Dendritic cell treated with granulocyte-macrophage colony-stimulating factor and Interleukin-4, amounts not matched to agents 40 ng/mL and 50 ng/mL, for 4 days (primary cell): ENCODE measurements around the gene KCNK1.
A peak's percentile ranks its signal among the peaks of the same experiment; 100 is the strongest.
"Not testable (repeated sequence)": the region's sequence is repeated elsewhere in the genome, so short reads cannot be mapped to it uniquely, and the experiment has no call there.

Source experiments
- H3K27ac Mint-ChIP-seq: one replicate; pipeline ENCODE4 v1.8.0; 2022; ENCODE audit warnings: mild to moderate bottlenecking, mixed read lengths
- H3K27me3 Mint-ChIP-seq: one replicate; pipeline ENCODE4 v1.8.0; 2022; ENCODE audit warnings: mild to moderate bottlenecking, mixed read lengths
- H3K36me3 Mint-ChIP-seq: one replicate; pipeline ENCODE4 v1.8.0; 2022; ENCODE audit warnings: low read depth, mixed read lengths
- H3K4me1 Mint-ChIP-seq: one replicate; pipeline ENCODE4 v1.8.0; 2022; ENCODE audit warnings: low read depth, mixed read lengths
- H3K4me3 Mint-ChIP-seq: one replicate; pipeline ENCODE4 v1.8.0; 2022; ENCODE audit warnings: mild to moderate bottlenecking, moderate library complexity, mixed read lengths
- H3K9me3 Mint-ChIP-seq: one replicate; pipeline ENCODE4 v1.8.0; 2022; ENCODE audit warnings: mixed read lengths
- intact Hi-C: fragments of 100-400 bp; cut with micrococcal nuclease; formaldehyde crosslinking; loops from one replicate; pipeline ENCODE4 v1.15.0; 2022

KCNK1 gene

DNA sequence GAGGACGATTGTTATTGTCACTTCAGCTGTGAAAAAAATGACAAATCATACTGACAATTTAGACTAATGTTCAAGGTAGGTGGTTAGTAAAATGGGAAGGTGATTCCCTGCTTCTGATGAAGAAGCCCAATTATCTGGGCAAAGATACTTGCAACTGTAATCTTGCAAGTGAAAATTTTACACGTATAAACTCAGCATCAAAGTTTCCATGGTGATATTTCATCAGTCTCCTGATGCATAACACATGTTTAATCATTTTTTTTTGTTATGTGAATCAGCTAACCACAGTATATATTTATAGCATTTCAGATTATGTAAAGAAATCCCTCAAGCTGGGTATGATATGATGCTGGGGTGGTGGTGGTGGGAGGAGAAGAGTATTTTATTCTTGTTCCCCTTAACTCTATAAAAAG, 16.4 kb upstream of the KCNK1 start:
- Mint-ChIP-seq H3K4me1 (no peaks in the 10 kb centered on the region), H3K36me3 (no peaks in the 10 kb centered on the region), H3K9me3 (no peaks in the 10 kb centered on the region), H3K4me3 (no peak overlapping the region), H3K27me3 (peaks cover 5% of the 10 kb centered on the region), H3K27ac (no peak overlapping the region)
- intact Hi-C loops = no loop called here

DNA sequence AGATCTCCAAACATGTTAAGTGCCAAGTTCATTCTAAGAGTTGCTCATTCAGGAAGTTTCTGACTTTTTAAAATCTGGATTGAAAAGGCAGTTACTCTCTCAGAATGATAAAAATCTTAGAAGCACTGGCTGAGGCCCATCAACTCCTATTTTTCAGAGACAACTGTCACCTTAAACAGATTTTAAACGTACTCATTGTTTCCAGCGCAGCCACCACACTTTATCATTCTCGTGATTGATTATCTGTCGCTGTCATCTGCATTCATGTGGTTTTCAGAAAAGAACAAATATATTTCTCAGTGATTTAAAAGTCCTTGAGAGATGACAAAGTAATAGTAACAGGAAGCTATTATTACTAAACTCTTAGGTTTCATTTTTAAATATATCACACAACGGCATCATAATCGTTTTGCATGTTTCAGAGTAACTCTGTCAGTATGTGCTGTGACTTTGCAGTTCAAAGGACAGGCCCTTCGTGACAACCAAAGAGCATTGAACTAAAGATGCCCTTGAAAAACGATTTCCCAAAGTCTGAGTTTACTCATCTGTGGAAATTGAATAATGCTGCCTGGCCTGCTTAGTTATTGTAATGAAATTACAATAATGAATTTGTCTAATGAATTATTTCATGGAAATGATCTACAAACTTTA, 14.9 kb upstream of the KCNK1 start:
- intact Hi-C loops = no loop called here
- no peak overlapping the region for H3K4me3 Mint-ChIP-seq
- H3K4me1 Mint-ChIP-seq = no peaks in the 10 kb centered on the region
- no peak overlapping the region for H3K27ac Mint-ChIP-seq
- H3K36me3 Mint-ChIP-seq = no peaks in the 10 kb centered on the region
- no peaks in the 10 kb centered on the region for H3K9me3 Mint-ChIP-seq
- H3K27me3 Mint-ChIP-seq = peaks cover 5% of the 10 kb centered on the region

DNA sequence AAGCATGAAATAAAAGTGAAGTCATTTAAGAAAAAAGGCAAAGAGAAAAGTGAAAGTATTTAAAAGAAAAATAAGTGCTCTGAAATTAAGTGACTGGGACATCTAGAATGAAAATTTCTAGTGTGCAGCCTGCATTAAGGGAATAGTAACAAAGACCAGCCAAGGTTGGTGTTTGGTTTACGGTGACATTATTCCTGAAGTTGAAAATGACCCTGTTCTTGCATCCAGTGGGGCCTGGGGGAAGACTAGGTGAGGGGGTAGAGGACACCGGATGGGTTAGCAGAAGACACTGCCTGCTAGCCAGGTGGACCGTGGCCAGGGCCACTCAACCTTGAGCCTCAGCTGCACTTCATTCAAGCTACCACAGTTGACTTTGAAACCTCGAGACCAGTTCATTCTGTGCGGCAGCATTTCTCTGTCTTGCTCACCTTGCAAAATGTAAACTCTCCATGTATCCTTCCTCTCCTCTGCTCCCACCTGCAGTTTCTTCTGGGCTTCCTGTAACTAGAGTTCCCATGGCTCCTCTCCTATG, 14.3 kb upstream of the KCNK1 start:
- Mint-ChIP-seq H3K36me3 (no peaks in the 10 kb centered on the region), H3K4me3 (no peak overlapping the region), H3K27ac (no peak overlapping the region), H3K9me3 (peaks cover 5% of the 10 kb centered on the region), H3K27me3 (peaks cover 6% of the 10 kb centered on the region), H3K4me1 (no peaks in the 10 kb centered on the region)
- intact Hi-C loops = no loop called here

DNA sequence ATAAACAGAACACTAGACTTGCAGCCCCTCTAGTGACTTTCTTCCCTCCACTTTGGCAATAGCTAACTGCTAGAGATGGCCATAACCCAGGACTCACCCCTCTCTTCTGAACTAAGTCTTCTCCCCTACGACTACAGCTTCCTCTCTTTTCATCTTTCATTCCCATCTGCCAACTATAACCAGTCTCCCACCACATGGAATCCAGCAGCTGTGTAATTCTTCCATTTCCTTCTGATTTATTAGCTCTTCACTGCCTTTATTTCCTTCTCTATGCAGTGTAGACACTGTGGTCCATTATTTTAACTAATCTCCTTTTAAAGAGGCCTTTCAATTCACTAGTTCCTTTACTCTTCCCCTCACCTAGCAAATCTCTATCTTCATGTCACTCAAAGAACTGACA, 13.4 kb upstream of the KCNK1 start:
- intact Hi-C loops = no loop called here
- no peaks in the 10 kb centered on the region for H3K4me1 Mint-ChIP-seq
- H3K9me3 Mint-ChIP-seq = peaks cover 9% of the 10 kb centered on the region
- no peak overlapping the region for H3K27ac Mint-ChIP-seq
- no peak overlapping the region for H3K4me3 Mint-ChIP-seq
- H3K27me3 Mint-ChIP-seq = peaks cover 7% of the 10 kb centered on the region
- H3K36me3 Mint-ChIP-seq = no peaks in the 10 kb centered on the region

DNA sequence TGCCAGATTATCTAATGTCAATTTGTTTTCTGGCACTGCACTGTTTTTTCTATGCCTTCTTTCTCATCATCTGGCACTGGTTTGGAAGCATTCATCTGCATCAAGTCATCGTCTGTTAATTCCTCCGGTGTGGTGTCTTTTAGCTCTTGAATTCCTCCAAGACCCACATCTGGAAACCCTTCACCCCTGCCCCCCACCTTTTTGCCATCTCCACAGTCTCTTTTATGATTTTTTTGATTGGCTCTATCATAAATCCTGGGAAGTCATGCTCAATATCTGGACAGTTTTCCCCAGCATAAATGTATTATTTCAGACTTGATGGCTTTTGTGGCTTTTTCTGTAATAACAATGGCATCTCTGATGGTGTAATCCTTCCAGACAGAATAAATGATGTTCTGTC, 10.4 kb upstream of the KCNK1 start:
- Mint-ChIP-seq H3K4me1 (no peaks in the 10 kb centered on the region), H3K9me3 (peaks cover 9% of the 10 kb centered on the region), H3K36me3 (no peaks in the 10 kb centered on the region), H3K4me3 (no peak overlapping the region), H3K27me3 (peaks cover 7% of the 10 kb centered on the region), H3K27ac (no peak overlapping the region)
- intact Hi-C loops = no loop called here

DNA sequence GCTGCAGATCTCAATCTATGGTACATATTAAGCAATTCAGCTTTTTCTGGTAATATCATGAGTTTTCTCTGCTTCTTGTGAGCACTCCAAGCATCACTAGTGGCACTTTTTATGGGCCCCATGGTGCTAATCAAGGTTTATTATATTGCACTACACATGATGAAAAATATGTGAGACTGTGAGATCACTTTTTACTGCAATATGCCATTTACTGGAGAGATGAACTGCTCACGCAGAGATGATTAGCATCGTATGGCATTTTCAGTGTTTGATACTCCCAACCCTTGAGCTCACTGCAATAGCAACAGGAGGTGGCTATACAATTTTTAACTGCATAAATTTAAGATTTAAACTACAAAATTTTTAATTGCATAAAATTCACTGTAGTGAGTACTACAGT, 8.7 kb upstream of the KCNK1 start:
- Mint-ChIP-seq H3K36me3 (no peaks in the 10 kb centered on the region), H3K27ac (no peak overlapping the region), H3K4me3 (no peak overlapping the region), H3K4me1 (no peaks in the 10 kb centered on the region), H3K27me3 (peaks cover 9% of the 10 kb centered on the region), H3K9me3 (peaks cover 9% of the 10 kb centered on the region)
- intact Hi-C loops = no loop called here

DNA sequence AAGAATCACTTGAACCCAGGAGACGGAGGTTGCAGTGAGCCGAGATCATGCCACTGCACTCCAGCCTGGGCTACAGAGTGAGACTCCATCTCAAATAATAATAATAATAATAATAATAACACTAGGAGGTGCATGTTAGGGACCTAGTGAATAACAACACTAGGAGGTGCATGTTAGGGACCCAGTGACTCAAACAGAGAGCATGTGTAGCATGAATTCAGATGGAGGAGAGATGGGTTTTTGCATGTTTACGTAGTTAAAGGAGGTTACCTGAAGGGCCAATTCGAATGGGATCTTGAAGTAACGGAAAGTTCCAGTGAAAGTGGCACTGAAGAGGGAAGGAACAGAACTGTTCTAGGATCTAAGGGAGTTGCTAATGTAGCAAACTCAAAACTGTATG, 7.1 kb upstream of the KCNK1 start:
- Mint-ChIP-seq H3K4me1 (no peaks in the 10 kb centered on the region), H3K9me3 (peaks cover 9% of the 10 kb centered on the region), H3K27ac (no peak overlapping the region), H3K27me3 (peaks cover 16% of the 10 kb centered on the region), H3K4me3 (no peak overlapping the region), H3K36me3 (no peaks in the 10 kb centered on the region)
- intact Hi-C loops = no loop called here

DNA sequence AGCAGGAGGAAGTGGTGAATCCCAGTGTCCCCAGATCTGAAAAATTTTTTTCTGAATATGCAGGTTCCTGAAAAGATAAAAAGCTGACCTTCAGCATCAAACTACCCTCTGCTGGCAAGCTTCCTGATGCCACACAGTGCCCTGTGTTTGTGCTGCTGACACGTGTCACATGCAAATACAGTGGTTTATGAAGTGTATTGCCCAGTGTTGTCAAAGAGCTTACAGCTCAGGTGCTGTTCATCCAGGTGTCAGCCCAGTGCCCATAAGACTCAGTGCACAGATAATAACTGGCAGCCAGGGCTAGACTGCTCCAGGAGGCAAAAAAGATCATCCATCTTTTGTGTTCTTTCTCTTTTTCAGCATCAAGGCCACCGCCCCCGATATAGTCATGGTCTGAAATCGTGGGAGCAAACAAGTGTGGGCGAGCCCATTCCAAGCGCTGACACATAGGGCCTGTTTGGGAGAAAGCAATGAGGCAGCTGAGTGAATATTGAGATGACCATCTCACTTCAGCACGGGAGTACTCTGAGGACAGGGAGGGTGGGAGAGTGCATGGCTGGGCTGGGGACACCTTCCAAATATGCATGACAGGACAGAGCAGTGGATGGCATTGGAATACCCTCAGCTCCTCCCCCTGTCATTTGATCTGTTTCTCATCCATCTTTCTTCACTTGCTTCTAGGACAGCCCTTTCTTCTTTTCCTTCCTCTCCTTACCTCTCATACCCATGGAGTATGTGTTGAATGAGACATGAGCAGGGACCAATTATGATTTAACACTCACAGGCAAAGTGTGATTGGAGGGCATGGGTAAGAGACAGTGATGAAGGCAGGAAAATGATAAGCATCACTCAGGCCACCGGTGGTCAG, 6.4 kb upstream of the KCNK1 start:
- Mint-ChIP-seq H3K4me1 (no peaks in the 10 kb centered on the region), H3K27me3 (peaks cover 21% of the 10 kb centered on the region), H3K27ac (no peak overlapping the region), H3K4me3 (no peak overlapping the region), H3K9me3 (peaks cover 9% of the 10 kb centered on the region), H3K36me3 (no peaks in the 10 kb centered on the region)
- intact Hi-C loops = no loop called here

DNA sequence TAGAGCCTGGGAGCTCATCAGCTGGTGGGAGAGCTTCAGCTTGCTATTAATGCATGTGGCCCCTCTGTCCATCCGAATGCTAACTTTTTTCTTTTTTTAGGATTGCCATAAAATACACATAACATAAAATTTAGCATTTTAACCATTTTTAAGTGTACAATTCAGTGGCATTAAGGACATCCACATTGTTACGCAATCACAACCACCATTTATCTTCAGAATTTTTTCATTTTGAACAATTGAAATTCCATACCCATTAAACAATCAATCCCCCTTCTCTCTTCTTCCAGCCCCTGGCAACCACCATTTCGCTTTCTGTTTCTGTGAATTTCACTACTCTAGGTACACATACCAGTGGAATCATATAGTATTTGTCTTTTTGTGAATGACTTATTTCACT, 4.9 kb upstream of the KCNK1 start:
- Mint-ChIP-seq H3K36me3 (no peaks in the 10 kb centered on the region), H3K9me3 (peaks cover 9% of the 10 kb centered on the region), H3K27me3 (peaks cover 31% of the 10 kb centered on the region), H3K4me1 (peaks cover 6% of the 10 kb centered on the region), H3K4me3 (no peak overlapping the region), H3K27ac (no peak overlapping the region)
- intact Hi-C loops = no loop called here

DNA sequence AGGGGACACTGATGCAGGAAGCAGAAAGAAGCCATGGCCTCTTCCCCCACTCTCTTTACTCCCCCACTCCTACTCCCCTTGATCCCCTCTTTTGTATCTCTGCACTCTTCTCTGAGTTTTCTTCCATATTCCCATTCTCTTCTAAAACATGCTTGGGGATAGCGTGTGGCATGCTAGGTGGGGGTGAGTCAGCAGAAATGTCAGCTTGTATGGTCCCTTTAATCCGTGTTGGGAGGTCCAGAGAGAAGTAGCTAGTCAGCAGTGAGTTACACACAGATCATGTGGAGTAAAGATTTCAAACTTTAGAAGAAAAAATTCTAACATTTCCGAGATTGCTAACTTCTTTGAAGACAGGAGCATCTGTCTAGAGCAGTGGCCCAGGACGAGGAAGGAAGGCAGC, 4.0 kb upstream of the KCNK1 start:
- Mint-ChIP-seq H3K27ac (no peak overlapping the region), H3K4me3 (no peak overlapping the region), H3K4me1 (peaks cover 6% of the 10 kb centered on the region), H3K36me3 (no peaks in the 10 kb centered on the region), H3K27me3 (peaks cover 37% of the 10 kb centered on the region), H3K9me3 (peaks cover under 1% of the 10 kb centered on the region)
- intact Hi-C loops = no loop called here

DNA sequence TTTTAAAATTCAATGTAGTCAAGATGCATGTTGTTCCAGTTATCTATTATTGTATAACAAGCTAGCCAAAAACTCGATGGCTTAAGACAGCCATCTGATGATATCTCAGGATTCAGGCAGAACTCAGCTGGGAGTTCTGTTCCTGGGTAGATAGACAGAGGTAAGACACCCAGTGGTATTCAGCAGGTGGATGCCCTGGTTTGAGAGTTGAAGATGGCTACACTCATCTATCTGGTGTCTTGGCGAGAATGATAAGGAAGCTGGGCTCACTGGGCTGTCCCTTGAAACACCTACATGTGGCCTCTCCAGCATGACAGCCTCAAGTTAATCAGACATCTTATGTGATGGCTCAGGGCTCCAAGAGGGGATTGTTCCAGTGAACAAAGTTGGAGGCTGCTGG, 3.3 kb upstream of the KCNK1 start:
- intact Hi-C loops = no loop called here

DNA sequence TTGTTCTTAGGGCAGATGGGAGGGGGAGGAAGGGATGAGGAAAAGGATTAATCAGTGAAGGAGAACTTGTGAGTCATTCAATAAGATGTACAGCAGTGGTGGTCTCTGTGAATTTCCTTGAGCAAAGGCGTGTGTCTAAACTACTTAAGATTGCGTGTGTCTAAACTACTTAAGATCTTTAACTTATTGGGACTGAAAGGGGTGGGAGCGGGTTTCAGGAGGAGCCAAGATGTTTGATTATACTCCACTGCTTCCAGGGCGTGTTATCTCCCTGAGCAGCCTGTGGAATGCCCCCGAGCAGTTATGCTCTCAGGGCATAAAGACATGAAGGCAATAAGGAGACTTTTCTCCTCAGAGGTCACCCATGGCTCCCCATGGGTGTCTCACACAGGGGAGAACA, 2.5 kb upstream of the KCNK1 start:
- H3K4me1 Mint-ChIP-seq, H3K27ac Mint-ChIP-seq, H3K9me3 Mint-ChIP-seq, intact Hi-C loops, H3K36me3 Mint-ChIP-seq, H3K4me3 Mint-ChIP-seq: not testable (repeated sequence)
- peaks cover 51% of the 10 kb centered on the region for H3K27me3 Mint-ChIP-seq

More for the DNA sequence above, 3.3 kb upstream of the KCNK1 start:
- Mint-ChIP-seq H3K36me3 (no peaks in the 10 kb centered on the region), H3K27ac (no peak overlapping the region), H3K4me3 (no peak overlapping the region), H3K4me1 (peaks cover 6% of the 10 kb centered on the region), H3K9me3 (no peaks in the 10 kb centered on the region), H3K27me3 (peaks cover 44% of the 10 kb centered on the region)

DNA sequence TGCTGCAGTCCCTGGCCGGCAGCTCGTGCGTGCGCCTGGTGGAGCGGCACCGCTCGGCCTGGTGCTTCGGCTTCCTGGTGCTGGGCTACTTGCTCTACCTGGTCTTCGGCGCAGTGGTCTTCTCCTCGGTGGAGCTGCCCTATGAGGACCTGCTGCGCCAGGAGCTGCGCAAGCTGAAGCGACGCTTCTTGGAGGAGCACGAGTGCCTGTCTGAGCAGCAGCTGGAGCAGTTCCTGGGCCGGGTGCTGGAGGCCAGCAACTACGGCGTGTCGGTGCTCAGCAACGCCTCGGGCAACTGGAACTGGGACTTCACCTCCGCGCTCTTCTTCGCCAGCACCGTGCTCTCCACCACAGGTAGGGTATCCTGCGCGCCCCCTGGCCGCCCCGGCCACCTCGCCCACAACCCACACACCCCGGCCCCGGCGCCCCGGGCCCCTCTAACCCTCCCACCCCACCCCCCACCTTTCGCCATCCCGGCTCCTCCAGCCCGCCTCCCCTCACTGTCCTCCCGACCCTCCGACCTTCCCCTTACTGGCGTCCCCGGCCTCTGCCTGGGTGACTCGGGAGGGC, 352 bp downstream of the KCNK1 start:
- Mint-ChIP-seq H3K27ac (no peak overlapping the region), H3K27me3 (peaks cover 67% of the 10 kb centered on the region), H3K4me1 (peaks cover 6% of the 10 kb centered on the region), H3K4me3 (peak overlapping the region; percentile 62), H3K9me3 (no peaks in the 10 kb centered on the region), H3K36me3 (no peaks in the 10 kb centered on the region)
- intact Hi-C loops = no loop called here

DNA sequence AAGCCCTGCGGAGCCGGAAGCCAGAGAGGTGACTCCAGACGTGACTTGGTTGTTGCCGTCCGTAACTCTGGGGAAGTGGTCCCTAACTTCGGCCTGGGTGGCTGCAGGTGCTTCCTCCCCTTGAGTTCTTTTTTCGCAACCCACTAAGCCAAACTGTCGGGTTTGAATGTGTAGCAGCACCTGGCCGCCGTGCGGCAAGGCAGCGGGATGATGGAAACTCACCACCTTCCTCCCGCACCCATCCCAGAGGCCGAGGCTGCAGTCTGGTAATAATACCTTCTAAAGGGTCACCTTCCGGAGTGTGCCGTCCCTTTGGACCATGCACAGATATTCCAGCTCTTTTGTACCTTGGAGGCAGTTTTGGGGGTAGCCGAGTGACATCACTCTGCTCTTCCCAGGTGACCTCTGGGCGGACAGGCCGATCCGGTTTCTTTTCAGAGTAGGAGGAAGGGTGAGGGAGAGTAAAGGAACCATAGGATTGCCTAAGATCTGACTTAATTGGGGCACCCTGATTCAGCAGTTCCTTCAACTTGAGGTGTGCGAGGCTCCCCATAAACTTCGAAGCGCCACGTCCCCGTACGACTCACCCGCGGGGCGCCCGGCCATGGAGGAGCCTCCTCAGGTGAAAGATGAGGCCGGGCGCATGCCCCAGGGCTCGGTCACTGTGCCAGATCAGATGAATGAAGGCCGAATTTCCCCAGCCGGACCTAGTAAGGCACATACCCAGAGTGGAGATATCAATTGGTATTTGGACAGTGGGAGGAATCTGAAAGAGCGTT, 1.0 kb downstream of the KCNK1 start:
- Mint-ChIP-seq H3K36me3 (no peaks in the 10 kb centered on the region), H3K4me3 (peak overlapping the region; percentile 30), H3K9me3 (no peaks in the 10 kb centered on the region), H3K27me3 (peaks cover 66% of the 10 kb centered on the region), H3K27ac (no peak overlapping the region), H3K4me1 (peaks cover 6% of the 10 kb centered on the region)
- intact Hi-C loops = no loop called here
